Neutrophil (primary cell): Measurements from ENCODE around the gene HSPA5.

Source experiments
- H3K27ac ChIP-seq: fragments of 200-600 bp; sonication (generic); 2 replicates; pipeline ENCODE4 v1.5.1; 2016; ENCODE audit warnings: mild to moderate bottlenecking, moderate library complexity
- H3K27me3 ChIP-seq: fragments of 200-600 bp; sonication (generic); 2 replicates; pipeline ENCODE4 v1.6.0; 2016; ENCODE audit warnings: mild to moderate bottlenecking
- H3K36me3 ChIP-seq: fragments of 200-600 bp; sonication (generic); 2 replicates; pipeline ENCODE4 v1.5.1; 2017
- H3K4me1 ChIP-seq, 2 experiments: fragments of 200-600 bp in 1 of 2; sonication (generic) in 1 of 2; 1 replicate in 1 of 2; 2 replicates in 1 of 2; pipeline versions ENCODE4 v1.5.1 to v1.6.1; 2013 to 2016; ENCODE audit warnings: low read depth in 1 of 2, low read length in 1 of 2, mild to moderate bottlenecking in 1 of 2, moderate library complexity in 1 of 2; ENCODE audit not compliant: control insufficient read depth in 1 of 2, insufficient read depth in 1 of 2
- H3K4me3 ChIP-seq, 2 experiments: fragments of 200-600 bp in 1 of 2; sonication (generic) in 1 of 2; 1 replicate in 1 of 2; 2 replicates in 1 of 2; pipeline ENCODE4 v1.5.1; 2013 to 2016; ENCODE audit warnings: low read depth in 1 of 2, low read length in 1 of 2, mild to moderate bottlenecking in 1 of 2, moderate library complexity in 1 of 2
- H3K9me3 ChIP-seq: fragments of 200-600 bp; sonication (generic); 2 replicates; pipeline ENCODE4 v1.5.1; 2016
- CTCF ChIP-seq: fragments of 200-600 bp; sonication (generic); IDR thresholded peaks from 2 replicates; pipeline ENCODE4 v1.5.1; 2016; ENCODE audit warnings: antibody characterized with exemption

The HSPA5 gene

DNA sequence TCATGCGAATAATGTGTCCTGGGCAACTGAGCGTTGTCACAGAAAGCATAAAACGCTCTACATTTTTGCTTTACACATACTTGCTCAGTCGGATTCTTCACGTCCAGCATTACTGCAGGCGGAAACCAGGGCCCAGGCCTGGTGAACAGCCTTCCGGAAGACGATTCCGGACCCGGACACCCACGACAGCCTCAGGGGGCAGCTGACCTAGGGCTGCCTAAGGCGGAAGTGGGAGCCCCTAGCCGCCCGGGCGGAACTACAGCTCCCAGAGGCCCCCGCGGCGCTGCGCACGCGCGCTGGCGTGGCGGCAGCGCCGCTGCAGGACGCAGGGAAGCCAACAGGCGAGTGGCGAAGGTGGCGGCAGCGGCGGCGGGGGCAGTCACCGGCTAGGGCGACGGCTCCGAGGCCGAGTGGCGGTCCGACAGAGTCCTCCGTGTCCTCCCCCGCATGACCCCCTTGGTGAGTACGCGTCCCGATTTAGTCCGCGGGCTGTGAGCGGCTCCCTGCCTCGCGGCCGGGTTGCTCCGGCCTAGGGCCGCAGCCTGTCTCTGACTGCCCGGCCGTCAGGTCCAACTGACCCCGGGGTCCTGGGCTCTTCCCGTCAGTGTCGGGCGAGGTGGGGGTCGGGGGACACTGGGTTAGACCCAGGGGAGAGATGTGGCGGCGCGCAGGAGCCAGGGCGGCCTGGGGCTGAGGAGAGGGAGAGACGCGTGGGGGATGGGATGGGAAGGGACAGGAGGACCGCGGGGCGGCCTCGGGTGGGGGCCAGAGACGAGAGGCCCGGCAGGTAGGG is 20.6 kb upstream of the HSPA5 start, which contains the start of gene GAPVD1:
Gene GAPVD1, plus strand, starts transcription at position 326 of the 793 bp plus-strand sequence. CDS start 37,096 bp downstream, outside the sequence.
- Histone ChIP-seq H3K36me3 (peaks cover 5% of the 10 kb centered on the region), H3K4me3 (peak within 1 kb of the TSS; percentile 96), H3K27ac (peak within 1 kb of the TSS; percentile 96), H3K4me1 (peaks cover 54 to 57% of the 10 kb centered on the region in 2 experiments), H3K27me3 (no peaks in the 10 kb centered on the region), H3K9me3 (no peaks in the 10 kb centered on the region)
- TF ChIP-seq CTCF = peak; percentile 90

GRCh38 chr9:125260561-125260960 is 19.4 kb upstream of the HSPA5 start:
- H3K4me3 ChIP-seq = peak overlapping the region; percentile 96
- no peak for TF ChIP-seq CTCF
- peaks cover 5% of the 10 kb centered on the region for H3K36me3 ChIP-seq
- H3K27ac ChIP-seq = peak overlapping the region; percentile 96
- H3K9me3 ChIP-seq = no peaks in the 10 kb centered on the region
- no peaks in the 10 kb centered on the region for H3K27me3 ChIP-seq
- H3K4me1 ChIP-seq = peaks cover 54 to 59% of the 10 kb centered on the region in 2 experiments

GRCh38 chr9:125258832-125259534 is 17.8 kb upstream of the HSPA5 start:
- no peak for TF ChIP-seq CTCF
- no peaks in the 10 kb centered on the region for H3K9me3 ChIP-seq
- H3K27me3 ChIP-seq = no peaks in the 10 kb centered on the region
- H3K27ac ChIP-seq = peak overlapping the region; percentile 96
- peaks cover 54 to 59% of the 10 kb centered on the region in 2 experiments for H3K4me1 ChIP-seq
- peaks cover 5% of the 10 kb centered on the region for H3K36me3 ChIP-seq
- H3K4me3 ChIP-seq = peak overlapping the region; percentile 42 to 96

DNA sequence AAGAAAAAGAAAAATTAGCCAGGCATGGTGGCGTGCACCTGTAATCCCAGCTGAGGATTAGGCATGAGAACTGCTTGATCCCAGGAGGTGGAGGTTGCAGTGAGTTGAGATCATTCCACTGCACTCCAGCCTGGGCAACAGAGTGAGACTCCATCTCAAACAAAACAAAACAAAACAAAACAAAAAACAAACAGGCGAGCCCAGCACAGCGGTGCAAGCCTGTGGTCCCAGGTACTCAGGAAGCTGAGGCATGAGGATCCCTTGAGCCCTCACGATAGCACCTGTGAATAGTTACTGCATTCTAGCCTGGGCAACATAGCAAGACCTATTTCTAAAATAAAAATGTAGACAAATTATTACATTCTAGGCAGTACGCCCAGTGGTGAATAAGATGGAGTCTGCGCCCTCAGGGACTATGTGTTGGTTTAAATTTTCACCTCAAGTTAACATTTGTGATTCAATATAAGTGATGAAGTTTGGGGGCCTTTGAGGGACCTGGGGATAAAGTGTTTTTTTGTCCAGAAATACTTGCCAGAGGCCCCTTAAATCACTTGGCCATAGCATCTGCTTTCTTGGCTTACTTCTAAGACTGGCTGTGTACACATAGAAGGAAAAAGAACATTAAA is 17.1 kb upstream of the HSPA5 start:
- Histone ChIP-seq H3K27ac (peak overlapping the region; percentile 96), H3K9me3 (no peaks in the 10 kb centered on the region), H3K4me1 (peaks cover 54 to 59% of the 10 kb centered on the region in 2 experiments), H3K4me3 (peak overlapping the region; percentile 3 to 96), H3K27me3 (no peaks in the 10 kb centered on the region), H3K36me3 (no peaks in the 10 kb centered on the region)
- no peak for TF ChIP-seq CTCF

DNA sequence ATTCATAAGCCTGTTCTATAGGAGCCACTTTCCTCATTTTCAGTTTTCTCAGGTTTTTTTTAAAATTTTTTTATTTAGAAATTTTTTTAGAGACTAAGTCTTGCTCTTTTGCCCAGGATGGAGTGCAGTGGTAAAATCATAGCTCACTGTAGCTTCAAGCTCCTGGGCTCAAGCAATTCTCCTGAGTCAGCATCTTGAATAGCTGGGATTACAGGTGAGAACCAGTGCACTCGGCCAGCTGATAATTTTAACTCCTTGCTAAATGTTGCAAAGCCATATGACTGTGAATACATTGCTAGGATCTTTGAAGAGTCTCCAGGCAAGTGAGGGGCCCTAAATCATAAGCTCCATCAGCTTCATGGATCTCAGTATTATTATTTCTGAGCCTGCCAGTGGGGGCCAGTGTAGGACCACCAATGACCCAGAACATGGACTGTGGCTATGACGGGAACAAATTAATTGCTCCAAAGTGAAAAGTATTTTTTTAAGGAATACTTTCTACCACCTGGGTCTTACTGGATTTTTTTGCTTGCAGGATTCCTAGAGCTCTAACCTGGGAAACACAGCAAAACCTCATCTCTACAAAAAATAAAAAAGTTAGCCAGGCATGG is 14.7 kb upstream of the HSPA5 start:
- peaks cover 40 to 43% of the 10 kb centered on the region in 2 experiments for H3K4me1 ChIP-seq
- H3K36me3 ChIP-seq = no peaks in the 10 kb centered on the region
- no peak for TF ChIP-seq CTCF

More for the DNA sequence above, 14.7 kb upstream of the HSPA5 start:
- no peak overlapping the region for H3K4me3 ChIP-seq
- no peaks in the 10 kb centered on the region for H3K9me3 ChIP-seq
- H3K27ac ChIP-seq = no peak overlapping the region
- H3K27me3 ChIP-seq = no peaks in the 10 kb centered on the region
